HG02852 (cell line): ENCODE results near the gene KIF18A.
"Not testable (repeated sequence)": the region's sequence is repeated elsewhere in the genome, so short reads cannot be mapped to it uniquely, and the experiment has no call there.

ENCODE experiments used
- ATAC-seq: cut with Tn5 transposase; IDR thresholded peaks from one replicate; pipeline ENCODE4 v1.9.1; 2021; ENCODE audit warnings: mild to moderate bottlenecking, moderate library complexity; ENCODE audit not compliant: unreplicated experiment

Gene KIF18A

DNA sequence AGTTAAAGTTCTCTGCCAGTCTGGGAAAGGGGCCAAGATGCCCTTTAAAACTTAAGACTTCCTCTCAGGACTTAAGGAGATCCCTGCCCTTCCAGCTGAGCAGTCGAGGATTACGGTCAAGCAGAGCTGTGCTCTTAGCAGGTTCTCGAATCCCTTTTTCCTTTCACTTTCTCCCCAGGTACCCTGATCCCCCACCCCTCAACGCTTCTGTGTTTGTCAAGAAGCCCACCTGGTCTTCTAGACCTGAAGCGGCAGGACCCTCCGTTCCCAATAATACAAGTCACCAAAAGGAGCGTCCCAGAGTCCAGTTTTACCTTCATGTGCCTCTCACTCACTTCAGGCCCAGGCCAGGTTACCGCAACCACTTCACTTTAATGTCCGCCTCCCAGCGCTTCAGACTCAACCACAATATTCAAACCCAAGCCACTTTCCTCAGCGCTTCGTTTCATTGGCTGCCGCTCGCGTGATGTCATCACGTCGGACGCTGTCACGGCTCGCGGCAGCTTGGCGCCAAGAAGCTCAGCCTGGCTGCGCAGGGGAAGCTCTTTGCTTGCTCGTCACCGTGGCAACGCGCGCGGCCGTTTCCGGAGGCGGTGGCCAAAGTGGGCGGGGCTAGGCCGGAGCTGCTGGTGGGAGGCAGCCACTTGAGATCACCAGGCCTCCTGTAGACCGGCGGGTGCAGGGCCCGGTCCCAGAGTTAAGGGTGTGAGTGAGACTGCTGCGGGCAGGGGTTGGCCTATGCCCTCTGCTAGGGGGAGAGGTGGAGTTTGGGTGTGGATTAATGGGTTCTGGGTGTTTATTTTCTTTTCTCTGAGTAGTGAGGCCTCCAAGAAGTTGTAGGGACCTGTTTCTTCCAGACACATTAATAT, at the start of gene KIF18A, which contains the start of gene METTL15:
Gene KIF18A (minus strand): TSS at position 407 of the 869 bp plus-strand sequence. CDS start 10,209 bp downstream, outside the sequence.
Gene METTL15 (plus strand): TSS at position 639 of the 869 bp plus-strand sequence. CDS start 4,947 bp downstream, outside the sequence.
- ATAC-seq: peak; percentile 91

DNA sequence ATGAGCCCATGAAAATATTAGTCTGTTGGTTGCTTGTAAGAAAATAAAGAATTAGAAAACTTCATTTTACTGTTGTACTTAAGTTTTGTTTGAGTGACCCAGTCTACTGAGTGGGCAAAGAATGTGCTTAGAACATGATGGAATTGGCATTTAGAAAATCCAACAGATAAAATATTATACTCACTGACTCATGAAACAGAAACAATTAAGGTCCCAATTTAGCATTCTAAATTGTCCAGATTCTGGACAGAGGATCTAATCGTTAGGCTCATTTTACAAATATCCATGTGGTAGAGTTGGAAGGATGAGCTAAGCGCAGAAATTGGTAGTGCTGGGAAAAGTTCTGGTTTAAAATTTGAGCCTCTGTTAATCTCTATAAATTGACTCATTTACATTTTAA, 45.6 kb upstream of the KIF18A start:
- no peak for ATAC-seq

DNA sequence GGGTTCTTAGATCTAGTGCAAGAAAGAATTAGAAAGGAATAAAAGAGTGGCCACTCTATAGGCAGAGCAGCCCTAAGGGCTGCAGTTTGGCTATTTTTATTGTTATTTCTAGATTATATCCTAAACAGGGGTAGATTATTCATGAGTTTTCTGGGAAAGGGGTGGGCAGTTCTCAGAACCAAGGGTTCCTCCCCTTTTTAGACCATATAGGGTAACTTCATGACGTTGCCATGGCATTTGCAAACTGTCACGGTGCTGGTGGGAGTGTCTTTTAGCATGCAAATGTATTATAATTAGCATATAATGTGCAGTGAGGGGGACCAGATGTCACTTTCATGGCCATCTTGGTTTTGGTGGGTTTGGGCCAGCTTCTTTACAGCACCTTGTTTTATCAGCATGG, 44.8 kb upstream of the KIF18A start:
- ATAC-seq: no peak

DNA sequence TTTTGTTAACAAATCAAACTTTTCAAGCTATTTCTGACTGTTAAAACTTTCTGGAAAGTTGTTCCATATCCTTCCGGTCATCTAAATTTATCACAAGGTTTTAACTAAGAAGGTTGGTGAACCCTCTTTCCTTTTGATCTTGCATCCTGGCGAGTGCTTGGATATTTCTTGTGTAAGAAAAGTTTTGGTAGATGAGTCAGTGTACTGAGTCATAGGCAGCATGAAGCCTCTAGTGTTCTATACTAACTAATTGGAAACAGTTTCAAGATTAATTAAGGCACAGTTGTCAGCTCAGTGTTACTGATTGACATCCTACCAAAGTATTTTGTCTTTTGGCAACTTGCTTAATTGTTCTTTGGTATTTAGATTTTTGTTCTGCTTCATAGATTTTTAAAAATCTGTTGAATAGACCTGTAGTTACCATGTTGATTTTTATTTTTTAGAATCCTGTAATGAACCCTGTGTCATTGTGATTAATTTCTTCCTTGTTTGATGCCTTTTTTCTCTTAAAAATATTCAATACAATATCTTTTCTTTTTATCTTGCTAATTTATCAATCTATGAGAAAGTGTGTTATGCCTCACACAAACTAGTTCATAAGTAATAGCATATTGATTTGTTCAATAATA, 38.3 kb upstream of the KIF18A start:
- ATAC-seq: no peak

DNA sequence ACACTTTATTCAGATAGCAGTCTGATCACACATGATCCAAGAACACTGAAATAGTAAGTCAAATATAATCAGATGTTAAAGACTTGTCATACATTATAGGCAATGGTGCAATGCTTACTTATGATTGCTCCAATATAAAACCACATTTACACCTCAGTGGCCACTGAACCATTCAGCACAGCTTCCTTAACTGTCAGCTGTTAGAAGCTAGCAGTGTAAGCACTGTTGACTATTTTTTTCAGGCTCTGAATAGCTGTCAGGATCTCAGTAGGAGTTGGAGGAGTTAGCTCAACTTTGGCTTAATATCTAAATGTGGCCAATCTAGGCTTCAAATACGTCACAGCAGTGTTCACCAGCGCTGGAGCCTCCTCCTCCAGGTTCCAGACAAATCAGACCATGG, 36.9 kb upstream of the KIF18A start:
- ATAC-seq: no peak

DNA sequence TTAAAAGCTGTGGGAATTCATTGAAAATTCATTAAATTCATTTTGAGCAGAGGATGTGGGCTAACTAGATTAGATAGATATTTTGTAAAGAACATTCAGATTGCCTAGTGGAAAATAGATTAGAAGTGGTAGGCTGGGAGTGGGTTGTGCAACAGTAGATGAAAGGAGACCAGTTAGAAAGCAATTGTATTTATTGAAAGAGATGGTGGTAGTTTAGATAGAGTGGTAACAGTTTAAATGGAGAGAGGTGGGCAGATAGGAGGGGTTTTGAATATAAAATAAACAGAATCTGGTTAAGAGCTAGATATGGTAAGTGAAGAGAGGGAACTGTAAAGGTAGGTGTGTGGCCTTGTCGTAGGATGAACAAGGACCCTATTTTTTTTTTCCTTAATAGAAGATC, 34.8 kb upstream of the KIF18A start:
- no peak for ATAC-seq

DNA sequence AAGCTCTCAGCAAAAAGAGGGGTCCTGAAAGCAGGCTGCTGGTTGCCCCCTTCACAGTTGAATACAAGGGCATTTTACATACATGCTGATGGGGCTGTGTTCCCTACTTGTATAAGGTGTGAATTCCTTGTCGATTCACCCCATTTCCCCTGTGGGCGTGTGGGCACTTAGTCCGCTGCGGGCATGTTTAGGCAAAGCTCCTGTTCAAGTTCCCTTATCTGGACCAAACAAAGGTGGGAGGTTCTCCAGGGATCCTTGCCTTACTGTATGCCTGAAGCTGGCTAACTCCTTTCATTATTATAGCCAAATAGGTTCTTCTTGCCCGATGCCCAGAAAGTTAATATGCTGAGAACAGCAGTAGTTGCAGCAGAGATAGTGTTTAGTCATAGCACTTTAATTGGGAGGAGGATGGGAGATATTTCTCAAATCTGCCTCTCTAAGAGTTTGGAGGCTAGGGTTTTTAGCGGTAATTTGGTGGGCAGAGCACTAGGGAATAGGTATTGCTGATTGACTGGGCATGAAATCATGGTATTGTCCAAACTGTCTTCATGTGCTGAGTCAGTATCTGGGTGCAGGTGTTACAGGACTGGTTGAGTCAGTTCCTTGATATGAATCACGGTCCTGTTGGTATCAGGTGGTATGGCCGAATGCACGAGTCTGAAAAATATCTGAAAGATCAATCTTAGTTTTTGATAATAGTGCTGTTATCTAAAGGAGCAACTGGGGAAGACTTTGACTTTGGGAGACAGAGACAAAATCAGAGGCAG, 32.9 kb upstream of the KIF18A start:
- ATAC-seq: no peak

DNA sequence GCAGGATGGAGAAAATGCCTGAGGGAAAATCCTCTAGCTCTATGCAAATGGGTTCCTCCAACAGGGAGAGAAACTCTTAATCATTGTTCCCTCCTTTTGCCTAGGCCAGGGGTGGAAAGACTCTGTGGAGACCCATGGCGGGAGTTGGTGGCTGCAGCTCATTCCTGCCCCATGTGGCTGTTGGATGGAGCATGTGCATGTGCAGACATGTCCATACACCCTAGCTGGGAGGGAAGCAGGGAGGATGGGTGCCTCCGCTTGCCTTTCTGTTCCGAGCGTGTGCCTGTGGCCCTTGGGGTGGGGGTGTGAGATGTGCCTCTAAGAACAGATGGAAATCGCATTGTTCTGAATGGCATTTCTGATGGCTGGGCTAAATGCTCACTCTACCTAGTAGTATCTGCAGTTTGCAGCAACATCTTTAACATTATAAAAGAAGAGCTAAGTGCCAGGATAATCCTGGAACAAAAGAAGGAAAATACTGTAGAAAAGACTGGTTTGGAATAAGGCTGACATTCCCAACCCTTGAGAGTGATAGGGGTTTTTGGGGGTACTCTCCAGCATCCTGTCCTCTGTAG, 32.0 kb upstream of the KIF18A start:
- ATAC-seq: no peak

DNA sequence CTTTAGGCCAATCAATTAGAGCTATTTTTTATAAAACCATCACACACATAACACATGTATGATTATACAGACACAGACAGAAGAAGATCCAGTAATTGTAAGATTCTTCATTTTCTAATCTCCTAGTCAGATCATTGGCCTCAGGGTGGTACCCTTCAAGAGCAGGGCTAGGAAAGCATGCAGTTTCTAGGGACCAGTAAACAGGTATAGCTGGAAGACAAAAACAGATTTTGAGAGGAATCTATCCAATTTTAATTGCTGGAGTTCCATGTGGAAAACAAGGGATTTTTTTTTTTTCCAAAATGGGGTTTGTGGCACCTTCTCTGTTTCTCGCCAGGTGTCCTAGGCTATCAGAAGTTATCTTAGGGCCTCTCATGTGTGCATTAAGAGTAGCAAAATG, 29.9 kb upstream of the KIF18A start:
- ATAC-seq: no peak

DNA sequence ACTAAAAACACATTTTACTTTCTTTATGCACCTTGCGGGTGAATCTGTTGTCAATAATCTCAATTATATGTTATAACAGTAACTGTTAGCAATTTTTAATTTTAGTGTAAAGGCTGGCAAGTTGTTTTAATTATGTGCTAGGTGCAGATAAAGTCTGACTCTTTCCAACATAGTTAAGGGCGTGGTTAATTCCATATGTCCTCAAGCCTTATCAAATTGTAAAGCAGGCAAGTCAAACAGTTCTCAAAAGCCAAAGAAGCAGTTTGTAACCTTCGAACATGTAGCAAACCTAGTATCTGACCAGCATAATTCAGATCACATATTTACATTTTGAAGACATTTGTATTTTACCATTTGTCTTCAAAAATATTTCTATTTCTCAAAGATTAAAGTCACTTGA, 29.4 kb upstream of the KIF18A start:
- ATAC-seq: no peak

DNA sequence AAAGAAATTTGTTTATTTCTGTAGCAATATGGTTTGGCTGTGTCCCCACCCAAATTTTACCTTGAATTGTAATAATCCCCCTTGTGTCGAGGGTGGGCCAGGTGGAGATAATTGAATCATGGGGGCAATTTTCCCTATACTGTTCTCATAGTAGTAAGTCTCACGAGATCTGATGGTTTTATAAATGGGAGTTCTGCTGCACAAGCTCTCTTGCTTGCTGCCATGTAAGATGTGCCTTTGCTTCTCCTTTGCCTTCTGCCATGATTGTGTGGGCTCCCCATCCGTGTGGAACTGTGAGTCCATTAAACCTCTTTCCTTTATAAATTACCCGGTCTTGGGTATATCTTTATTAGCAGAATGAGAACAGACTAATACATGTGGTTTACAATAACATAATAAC, 28.2 kb upstream of the KIF18A start:
- not testable (repeated sequence) for ATAC-seq

DNA sequence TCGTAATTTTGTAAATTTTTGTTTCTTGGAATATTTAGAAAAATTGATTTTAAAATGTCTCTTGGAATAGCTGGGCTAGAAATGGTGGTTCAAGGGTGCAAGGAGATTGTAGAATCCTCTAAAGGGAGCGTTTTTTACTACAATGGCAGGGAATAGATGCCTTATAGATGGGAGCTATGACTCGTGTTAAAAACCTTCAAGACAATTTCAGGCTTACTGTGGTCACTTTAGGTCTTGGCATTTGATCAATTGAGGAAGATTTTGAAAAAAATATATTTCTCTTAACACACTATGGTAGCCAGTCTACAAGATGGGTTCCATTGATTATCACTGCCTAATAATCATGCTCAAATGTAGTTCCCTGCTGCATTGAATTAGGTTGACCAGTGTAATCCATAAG, 25.2 kb upstream of the KIF18A start:
- no peak for ATAC-seq

DNA sequence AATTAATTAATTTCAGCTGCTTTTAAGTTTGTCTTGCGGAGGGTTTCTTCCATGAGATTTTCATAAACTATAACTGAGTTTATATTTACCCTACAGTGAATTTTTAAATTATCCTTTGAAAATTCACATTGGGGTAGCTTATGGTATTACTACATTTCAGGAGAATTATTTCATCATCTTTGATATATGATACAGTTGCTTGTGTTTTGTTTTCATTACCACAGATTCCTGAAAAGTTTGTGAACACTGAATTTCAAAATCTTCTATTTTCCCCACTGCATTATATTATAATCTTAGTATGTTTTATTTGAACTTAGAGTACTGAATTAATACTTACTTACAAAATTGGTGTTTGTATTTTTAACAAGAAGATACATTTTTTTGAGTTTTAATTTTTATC, 24.6 kb upstream of the KIF18A start:
- no peak for ATAC-seq

DNA sequence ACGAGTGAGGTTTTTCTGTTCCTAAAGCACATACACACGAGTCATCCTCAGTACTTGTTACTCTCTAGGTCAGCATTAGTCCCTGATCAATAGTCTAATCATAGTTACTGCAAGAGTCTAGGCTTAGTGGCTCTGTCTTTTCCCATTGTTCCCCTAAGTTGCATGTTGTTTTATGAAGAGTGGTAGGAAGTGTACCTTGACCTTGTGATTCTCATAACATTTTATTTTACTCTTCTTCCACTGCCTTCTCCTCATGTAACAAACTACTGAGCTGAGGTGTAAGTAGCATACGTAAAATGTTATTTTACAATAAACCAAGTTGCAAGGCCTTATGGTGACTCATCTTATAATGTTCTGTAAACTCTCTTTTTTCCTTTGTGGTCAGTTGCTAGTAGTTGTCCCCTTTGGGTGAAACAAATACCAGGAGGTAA, 15.2 kb upstream of the KIF18A start:
- no peak for ATAC-seq

DNA sequence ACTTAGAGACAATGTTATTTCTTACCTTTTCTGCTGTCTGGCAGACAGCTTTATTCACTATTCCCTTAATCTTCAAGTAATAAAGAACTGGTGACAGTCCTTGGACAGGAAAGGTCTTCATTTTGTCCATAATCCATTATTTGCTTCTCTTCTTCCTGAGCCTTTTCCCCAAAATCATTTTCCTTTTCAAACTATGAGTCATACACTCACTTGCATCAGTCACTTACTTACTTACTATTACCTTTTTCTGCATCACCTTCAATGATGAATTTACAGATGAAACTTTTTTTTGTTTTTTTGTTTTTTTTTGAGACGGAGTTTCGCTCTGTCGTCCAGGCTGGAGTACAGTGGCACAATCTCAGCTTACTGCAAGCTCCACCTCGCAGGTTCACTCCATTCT, 9.8 kb upstream of the KIF18A start:
- no peak for ATAC-seq

DNA sequence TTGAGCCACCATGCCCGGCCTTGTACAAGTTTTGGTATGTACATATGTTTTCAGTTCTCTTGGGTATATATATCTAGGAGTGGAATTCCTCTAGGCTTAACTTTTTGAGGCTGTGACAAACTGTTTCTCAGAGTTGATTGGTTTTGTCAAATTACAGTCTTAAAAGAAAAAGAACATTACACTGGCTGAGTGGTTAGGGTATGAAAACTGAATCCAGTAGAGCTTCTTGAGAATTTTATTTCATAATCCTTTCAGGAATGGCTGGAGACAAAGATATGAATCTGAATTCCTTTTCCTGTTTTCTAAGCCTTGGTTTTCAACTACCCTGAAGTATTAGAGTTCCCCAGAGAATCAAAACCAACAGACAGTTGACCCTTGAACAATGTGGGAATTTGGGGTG, 6.8 kb upstream of the KIF18A start:
- ATAC-seq: no peak

DNA sequence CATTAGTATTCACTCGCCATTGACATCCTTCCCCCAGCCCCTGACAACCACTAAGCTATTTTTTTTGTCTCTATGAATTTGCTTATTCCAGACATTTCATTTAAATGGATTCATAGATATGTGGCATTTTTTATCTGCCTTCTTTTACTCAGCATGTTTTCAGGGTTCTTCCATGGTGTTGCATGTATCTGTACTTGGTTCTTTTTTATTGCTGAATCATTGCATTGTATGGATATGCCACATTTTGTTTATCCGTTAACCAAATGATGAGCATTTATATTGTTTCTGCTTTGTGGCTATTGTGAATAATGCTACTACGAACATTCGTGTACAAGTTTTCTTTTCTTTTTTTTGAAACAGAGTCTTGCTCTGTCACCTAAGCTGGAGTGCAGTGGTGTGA, 6.2 kb upstream of the KIF18A start:
- no peak for ATAC-seq

DNA sequence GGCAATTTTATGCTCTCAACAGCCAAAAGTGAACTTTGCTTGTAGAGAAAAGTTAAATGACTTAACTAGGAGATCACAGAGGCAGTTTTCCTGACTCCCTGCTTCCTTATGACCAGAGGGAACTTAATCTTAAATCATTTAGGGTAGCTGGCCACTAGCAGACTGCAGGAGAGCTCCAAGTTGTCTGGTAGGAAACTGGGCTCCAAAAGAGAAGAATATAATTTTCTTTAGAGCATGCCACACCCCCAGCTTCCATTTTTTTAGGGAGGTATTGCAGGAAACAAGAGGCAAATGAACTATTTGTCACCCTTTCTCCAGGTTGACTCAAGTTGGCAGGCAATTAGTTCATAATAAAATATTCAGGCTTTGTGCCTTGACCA, 2.9 kb upstream of the KIF18A start:
- no peak for ATAC-seq

DNA sequence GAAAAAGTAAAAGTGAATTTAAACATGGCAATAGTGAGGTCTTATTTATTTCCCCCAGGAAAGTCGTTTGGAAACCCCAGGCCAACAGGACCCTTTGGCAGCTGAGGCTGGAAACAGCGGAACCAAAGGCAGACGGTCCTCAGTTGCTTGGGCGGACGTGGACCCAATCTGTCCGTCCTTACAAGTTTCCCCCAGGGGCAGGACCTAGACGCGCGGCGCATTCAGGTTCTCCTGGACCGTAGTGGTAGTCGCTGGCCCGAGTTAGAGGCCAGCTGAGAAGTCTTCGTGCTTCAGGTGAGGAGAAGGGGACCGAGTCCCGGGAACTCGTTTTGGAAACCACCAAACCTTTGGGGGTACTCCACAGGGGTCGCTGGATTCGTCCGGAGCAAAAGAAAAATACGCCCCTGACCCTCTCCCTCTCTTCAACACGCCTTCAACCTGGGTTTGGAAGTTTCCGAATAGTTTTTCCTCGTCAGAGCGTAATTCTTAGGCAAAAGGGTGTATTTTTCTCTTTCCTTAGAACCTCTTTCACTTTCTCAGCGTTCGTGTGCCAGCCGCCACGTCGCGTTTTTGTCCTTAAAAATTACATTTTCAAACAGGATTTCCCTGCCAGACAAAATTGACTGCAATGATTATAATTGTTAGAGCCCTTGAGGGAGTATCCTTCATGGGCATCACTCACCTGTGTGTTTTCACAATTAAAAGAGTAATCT, 2.3 kb upstream of the KIF18A start:
- peak; percentile 37 for ATAC-seq

DNA sequence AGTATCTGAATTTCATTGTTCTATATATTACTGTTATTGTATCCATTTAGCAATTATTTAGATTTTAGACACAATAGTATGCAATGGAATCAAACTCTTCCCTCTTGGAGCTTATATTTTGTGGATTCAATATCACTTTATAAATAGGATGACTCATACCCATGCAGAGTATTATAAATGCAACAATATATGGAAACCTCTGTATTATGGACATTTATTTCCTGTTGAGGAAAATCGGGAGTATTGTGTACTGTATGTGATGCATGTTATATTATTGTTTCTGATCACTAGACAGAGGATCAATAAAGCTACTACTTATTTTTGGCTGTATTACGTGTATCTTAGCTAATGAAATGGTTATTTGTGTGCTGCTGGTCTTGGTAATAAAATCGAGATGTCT, 1.0 kb upstream of the KIF18A start:
- ATAC-seq: no peak
